HEK293T (cell line): ENCODE data around the gene PARVA.

Source experiments
- BHLHE40 ChIP-seq: fragments of 450-650 bp; IDR thresholded peaks from 2 replicates; pipeline ENCODE4 v1.6.1; 2016; ENCODE audit warnings: mild to moderate bottlenecking, moderate library complexity, borderline replicate concordance
- ELF4 ChIP-seq: fragments of 450-650 bp; IDR thresholded peaks from 2 replicates; pipeline ENCODE4 v1.6.1; 2017; ENCODE audit warnings: antibody characterized with exemption
- FOXA1 ChIP-seq: fragments of 450-650 bp; IDR thresholded peaks from 2 replicates; pipeline ENCODE4 v1.6.1; 2016; ENCODE audit warnings: mild to moderate bottlenecking
- FOXK2 ChIP-seq: fragments of 450-650 bp; IDR thresholded peaks from 2 replicates; pipeline ENCODE4 v1.6.1; 2016; ENCODE audit warnings: mild to moderate bottlenecking
- FOXM1 ChIP-seq: fragments of 450-650 bp; IDR thresholded peaks from 2 replicates; pipeline ENCODE4 v1.6.1; 2017; ENCODE audit warnings: mild to moderate bottlenecking, borderline replicate concordance
- HDGF ChIP-seq: fragments of 450-650 bp; IDR thresholded peaks from 2 replicates; pipeline ENCODE4 v1.6.1; 2017; ENCODE audit warnings: antibody characterized with exemption, borderline replicate concordance
- NFRKB ChIP-seq: fragments of 450-650 bp; IDR thresholded peaks from 2 replicates; pipeline ENCODE4 v1.6.1; 2016; ENCODE audit warnings: mild to moderate bottlenecking, moderate library complexity
- SP1 ChIP-seq: fragments of 450-650 bp; IDR thresholded peaks from 2 replicates; pipeline ENCODE4 v1.6.1; 2017
- SUZ12 ChIP-seq: fragments of 450-650 bp; IDR thresholded peaks from 2 replicates; pipeline ENCODE4 v1.6.1; 2016; ENCODE audit warnings: mild to moderate bottlenecking
- TARDBP ChIP-seq: fragments of 450-650 bp; IDR thresholded peaks from 2 replicates; pipeline ENCODE4 v1.6.1; 2016
- ZNF384 ChIP-seq: fragments of 450-650 bp; IDR thresholded peaks from 2 replicates; pipeline ENCODE4 v1.6.1; 2016
- TF ChIP-seq, protein P1 (sequence below): fragments of 450-650 bp; IDR thresholded peaks from 2 replicates; pipeline ENCODE4 v1.6.1; 2016

DNA sequence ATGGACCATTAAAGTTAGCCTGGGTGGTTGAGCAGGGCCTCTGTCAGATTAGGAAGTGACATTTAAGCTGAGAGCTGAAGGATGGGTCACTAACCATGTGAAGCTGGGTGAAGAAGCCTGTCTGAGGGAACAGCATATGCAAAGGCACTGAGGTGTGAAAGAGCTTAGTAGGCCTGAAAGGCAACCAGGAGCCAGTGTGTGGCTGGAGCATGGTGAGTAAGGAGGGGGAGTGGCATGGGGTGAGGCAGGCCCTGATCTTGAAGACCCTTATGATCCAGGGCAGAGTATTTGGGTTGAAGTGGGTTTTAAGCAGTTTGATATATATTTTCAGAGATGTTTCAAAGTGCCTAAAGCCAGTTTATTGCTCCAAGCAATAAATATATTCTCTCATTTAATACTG is 48.8 kb downstream of the PARVA start:
- TF ChIP-seq HDGF (no peak), SUZ12 (no peak), BHLHE40 (no peak), NFRKB (no peak), ELF4 (no peak), TARDBP (no peak), SP1 (no peak), FOXM1 (no peak), FOXA1 (no peak), FOXK2 (no peak), ZNF384 (no peak)
- TF ChIP-seq, protein P1, sequence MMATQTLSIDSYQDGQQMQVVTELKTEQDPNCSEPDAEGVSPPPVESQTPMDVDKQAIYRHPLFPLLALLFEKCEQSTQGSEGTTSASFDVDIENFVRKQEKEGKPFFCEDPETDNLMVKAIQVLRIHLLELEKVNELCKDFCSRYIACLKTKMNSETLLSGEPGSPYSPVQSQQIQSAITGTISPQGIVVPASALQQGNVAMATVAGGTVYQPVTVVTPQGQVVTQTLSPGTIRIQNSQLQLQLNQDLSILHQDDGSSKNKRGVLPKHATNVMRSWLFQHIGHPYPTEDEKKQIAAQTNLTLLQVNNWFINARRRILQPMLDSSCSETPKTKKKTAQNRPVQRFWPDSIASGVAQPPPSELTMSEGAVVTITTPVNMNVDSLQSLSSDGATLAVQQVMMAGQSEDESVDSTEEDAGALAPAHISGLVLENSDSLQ: no peak
